Stimulated activated CD4-positive, alpha-beta T cell treated with anti-CD3 and anti-CD28 coated beads, Interleukin-12 subunit alpha, Interleukin-12 subunit beta, amount 100 ng/mL, for 4 hours (primary cell): Measurements from ENCODE around the gene RSKR.
A peak's percentile ranks its signal among the peaks of the same experiment; 100 is the strongest.
"Not testable (repeated sequence)": the region's sequence is repeated elsewhere in the genome, so short reads cannot be mapped to it uniquely, and the experiment has no call there.

Experiments
- DNase-seq: peaks from one replicate; pipeline ENCODE4 v3.0.0-alpha.2; 2020

RSKR gene

GRCh38 chr17:28613931-28614381, at the start of gene RSKR:
TSS of gene RSKR (minus strand) at chr17:28614185. CDS start at chr17:28614161, 24 bp downstream.
- DNase-seq = no peak

- no peak for DNase-seq
Observed at GRCh38 chr17:28663723-28664122, 49.7 kb upstream of the RSKR start.

- no peak for DNase-seq
Observed at GRCh38 chr17:28662527-28662829, 48.5 kb upstream of the RSKR start.

GRCh38 chr17:28661635-28662526, 47.9 kb upstream of the RSKR start, which contains the start of the genes SDF2 and SUPT6H:
TSS of gene SDF2 (minus strand) at chr17:28661906. CDS start at chr17:28661876, 30 bp downstream.
TSS of gene SUPT6H (plus strand) at chr17:28662205. CDS start at chr17:28673402, 11,197 bp downstream.
- DNase-seq = peak; percentile 93

GRCh38 chr17:28659497-28659881, 45.5 kb upstream of the RSKR start:
- DNase-seq = not testable (repeated sequence)

GRCh38 chr17:28658766-28659496, 44.9 kb upstream of the RSKR start:
- DNase-seq = not testable (repeated sequence)

- not testable (repeated sequence) for DNase-seq
Observed at GRCh38 chr17:28658342-28658741, 44.4 kb upstream of the RSKR start.

- DNase-seq = no peak
Observed at GRCh38 chr17:28657756-28658155, 43.8 kb upstream of the RSKR start.

GRCh38 chr17:28655160-28655559, 41.2 kb upstream of the RSKR start:
- no peak for DNase-seq

GRCh38 chr17:28648698-28649097, 34.7 kb upstream of the RSKR start:
- no peak for DNase-seq

GRCh38 chr17:28646039-28646754, 32.2 kb upstream of the RSKR start:
- DNase-seq = no peak

- no peak for DNase-seq
Observed at GRCh38 chr17:28645576-28645939, 31.6 kb upstream of the RSKR start.

GRCh38 chr17:28644787-28645575, 31.0 kb upstream of the RSKR start, which contains the start of gene BLTP2:
TSS of gene BLTP2 (minus strand) at chr17:28645158. CDS start at chr17:28645056, 102 bp downstream.
- peak; percentile 95 for DNase-seq

GRCh38 chr17:28643983-28644786, 30.2 kb upstream of the RSKR start:
- peak; percentile 18 for DNase-seq

- no peak for DNase-seq
Observed at GRCh38 chr17:28641579-28641978, 27.6 kb upstream of the RSKR start.

GRCh38 chr17:28635506-28635905, 21.5 kb upstream of the RSKR start:
- no peak for DNase-seq

- DNase-seq = no peak
Observed at GRCh38 chr17:28634206-28634865, 20.4 kb upstream of the RSKR start.

GRCh38 chr17:28626818-28627217, 12.8 kb upstream of the RSKR start:
- no peak for DNase-seq

GRCh38 chr17:28624148-28624547, 10.2 kb upstream of the RSKR start:
- no peak for DNase-seq

GRCh38 chr17:28623696-28624095, 9.7 kb upstream of the RSKR start:
- no peak for DNase-seq

GRCh38 chr17:28622186-28622585, 8.2 kb upstream of the RSKR start:
- DNase-seq = no peak
